ENCODE measurements around the gene LUZP2. TPM values are rescaled to one million over a fixed set of nuclear protein-coding genes. Genes with fewer than 3 reads are reported as not detected.

The LUZP2 gene
- polyA plus RNA-seq, 1 donor from 2014 or later: 15.5 TPM

- Histone ChIP-seq H3F3A (ENCODE audit: insufficient read depth, low read length, poor library complexity, severe bottlenecking) (no peaks in the 10 kb centered on the region), H2AFZ (ENCODE audit: low read depth, low read length) (no peak overlapping the region), H3K9me2 (ENCODE audit: insufficient read depth, low read length) (no peaks in the 10 kb centered on the region), H3K4me3 (ENCODE audit: low read length) (no peak overlapping the region), H3K4me2 (ENCODE audit: low read length) (no peak overlapping the region), H3K27ac (ENCODE audit: low read length) (no peak overlapping the region), H4K20me1 (ENCODE audit: insufficient read depth) (no peaks in the 10 kb centered on the region), H3K79me2 (replicated peaks; ENCODE audit: insufficient read depth, low read length) (no peaks in the 10 kb centered on the region), H3K9ac (ENCODE audit: low read length) (no peak overlapping the region), H3K36me3 (ENCODE audit: insufficient read depth, low read length) (no peaks in the 10 kb centered on the region), H3K9me3 (ENCODE audit: low read length) (no peaks in the 10 kb centered on the region), H3K27me3 (ENCODE audit: insufficient read depth, low read depth, low read length) (no peaks in the 10 kb centered on the region)
- no peak for TF ChIP-seq POLR2AphosphoS5 (IDR thresholded peaks at IDR 0.05)
- TF ChIP-seq, protein P1, sequence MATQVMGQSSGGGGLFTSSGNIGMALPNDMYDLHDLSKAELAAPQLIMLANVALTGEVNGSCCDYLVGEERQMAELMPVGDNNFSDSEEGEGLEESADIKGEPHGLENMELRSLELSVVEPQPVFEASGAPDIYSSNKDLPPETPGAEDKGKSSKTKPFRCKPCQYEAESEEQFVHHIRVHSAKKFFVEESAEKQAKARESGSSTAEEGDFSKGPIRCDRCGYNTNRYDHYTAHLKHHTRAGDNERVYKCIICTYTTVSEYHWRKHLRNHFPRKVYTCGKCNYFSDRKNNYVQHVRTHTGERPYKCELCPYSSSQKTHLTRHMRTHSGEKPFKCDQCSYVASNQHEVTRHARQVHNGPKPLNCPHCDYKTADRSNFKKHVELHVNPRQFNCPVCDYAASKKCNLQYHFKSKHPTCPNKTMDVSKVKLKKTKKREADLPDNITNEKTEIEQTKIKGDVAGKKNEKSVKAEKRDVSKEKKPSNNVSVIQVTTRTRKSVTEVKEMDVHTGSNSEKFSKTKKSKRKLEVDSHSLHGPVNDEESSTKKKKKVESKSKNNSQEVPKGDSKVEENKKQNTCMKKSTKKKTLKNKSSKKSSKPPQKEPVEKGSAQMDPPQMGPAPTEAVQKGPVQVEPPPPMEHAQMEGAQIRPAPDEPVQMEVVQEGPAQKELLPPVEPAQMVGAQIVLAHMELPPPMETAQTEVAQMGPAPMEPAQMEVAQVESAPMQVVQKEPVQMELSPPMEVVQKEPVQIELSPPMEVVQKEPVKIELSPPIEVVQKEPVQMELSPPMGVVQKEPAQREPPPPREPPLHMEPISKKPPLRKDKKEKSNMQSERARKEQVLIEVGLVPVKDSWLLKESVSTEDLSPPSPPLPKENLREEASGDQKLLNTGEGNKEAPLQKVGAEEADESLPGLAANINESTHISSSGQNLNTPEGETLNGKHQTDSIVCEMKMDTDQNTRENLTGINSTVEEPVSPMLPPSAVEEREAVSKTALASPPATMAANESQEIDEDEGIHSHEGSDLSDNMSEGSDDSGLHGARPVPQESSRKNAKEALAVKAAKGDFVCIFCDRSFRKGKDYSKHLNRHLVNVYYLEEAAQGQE (IDR thresholded peaks at IDR 0.05; ENCODE audit: borderline replicate concordance): no peak
- no peak for TF ChIP-seq MXI1 (conservative IDR thresholded peaks at IDR 0.05; ENCODE audit: poor library complexity, severe bottlenecking)
- TF ChIP-seq EP300 (conservative IDR thresholded peaks at IDR 0.05; ENCODE audit: poor library complexity, severe bottlenecking): no peak
- TF ChIP-seq TAF1 (IDR thresholded peaks at IDR 0.05; ENCODE audit: low read depth): no peak
- no peak for TF ChIP-seq EZH2 (IDR thresholded peaks at IDR 0.05; ENCODE audit: borderline replicate concordance, insufficient read depth, low read length, poor library complexity, severe bottlenecking)
- no peak for TF ChIP-seq SMC3 (conservative IDR thresholded peaks at IDR 0.05; ENCODE audit: poor library complexity)
- no peak for TF ChIP-seq RAD21 (conservative IDR thresholded peaks at IDR 0.05)
- no peak for TF ChIP-seq CTCF (IDR thresholded peaks at IDR 0.05; ENCODE audit: poor library complexity, severe bottlenecking)
These were observed 112.6 kb downstream of the LUZP2 start for GRCh38 chr11:24609192-24610119.

DNA sequence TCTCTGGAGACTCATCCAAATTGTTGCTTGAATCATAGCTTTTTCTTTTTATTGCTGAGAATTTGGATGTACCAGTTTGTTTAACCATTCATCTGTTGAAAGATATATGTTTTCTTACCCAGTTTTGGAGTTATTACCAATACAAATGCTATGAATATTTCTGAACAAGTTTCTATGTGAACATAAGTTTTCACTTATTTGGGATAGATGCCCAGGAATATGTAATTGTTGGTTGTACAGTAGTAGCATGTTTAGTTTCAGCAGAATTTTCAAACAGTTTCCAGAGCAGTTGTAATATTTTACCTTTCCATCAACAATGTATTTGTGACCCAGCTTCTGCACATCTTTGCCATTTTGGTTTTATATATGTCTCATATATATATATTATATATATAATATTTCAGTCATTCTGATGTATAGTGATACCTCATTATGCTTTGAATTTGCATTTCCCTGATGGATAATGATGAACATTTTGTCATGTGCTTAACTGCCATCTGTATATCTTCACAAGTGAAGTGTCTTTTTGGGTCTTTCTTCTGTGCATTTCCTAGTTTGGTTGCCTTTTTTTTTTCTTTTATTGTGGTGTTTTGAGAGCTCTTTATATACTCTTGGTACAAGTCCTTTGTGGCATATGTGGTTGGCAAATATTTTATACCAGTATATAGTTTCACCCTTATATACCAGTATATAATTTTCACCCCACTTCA, 118.8 kb downstream of the LUZP2 start:
- H3K27me3 ChIP-seq (ENCODE audit: insufficient read depth, low read depth, low read length): no peaks in the 10 kb centered on the region
- no peaks in the 10 kb centered on the region for H4K20me1 ChIP-seq (ENCODE audit: insufficient read depth)

More for the DNA sequence above, 118.8 kb downstream of the LUZP2 start:
- Histone ChIP-seq H3K4me2 (ENCODE audit: low read length) (no peak overlapping the region), H3K9me3 (ENCODE audit: low read length) (no peaks in the 10 kb centered on the region), H3K79me2 (replicated peaks; ENCODE audit: insufficient read depth, low read length) (no peaks in the 10 kb centered on the region), H3K36me3 (ENCODE audit: insufficient read depth, low read length) (no peaks in the 10 kb centered on the region), H2AFZ (ENCODE audit: low read depth, low read length) (no peak overlapping the region), H3K9ac (ENCODE audit: low read length) (no peak overlapping the region), H3F3A (ENCODE audit: insufficient read depth, low read length, poor library complexity, severe bottlenecking) (no peaks in the 10 kb centered on the region), H3K27ac (ENCODE audit: low read length) (no peak overlapping the region), H3K4me3 (ENCODE audit: low read length) (no peak overlapping the region), H3K9me2 (ENCODE audit: insufficient read depth, low read length) (no peaks in the 10 kb centered on the region)
- TF ChIP-seq RAD21 (conservative IDR thresholded peaks at IDR 0.05) (no peak), TAF1 (IDR thresholded peaks at IDR 0.05; ENCODE audit: low read depth) (no peak), EP300 (conservative IDR thresholded peaks at IDR 0.05; ENCODE audit: poor library complexity, severe bottlenecking) (no peak), POLR2AphosphoS5 (IDR thresholded peaks at IDR 0.05) (no peak), MXI1 (conservative IDR thresholded peaks at IDR 0.05; ENCODE audit: poor library complexity, severe bottlenecking) (no peak), EZH2 (IDR thresholded peaks at IDR 0.05; ENCODE audit: borderline replicate concordance, insufficient read depth, low read length, poor library complexity, severe bottlenecking) (no peak), CTCF (IDR thresholded peaks at IDR 0.05; ENCODE audit: poor library complexity, severe bottlenecking) (no peak), SMC3 (conservative IDR thresholded peaks at IDR 0.05; ENCODE audit: poor library complexity) (no peak)
- TF ChIP-seq, protein P1 (IDR thresholded peaks at IDR 0.05; ENCODE audit: borderline replicate concordance): no peak

Measured in neural cell (in vitro differentiated cells).